ENCODE measurements around the gene KCTD5.

- TF ChIP-seq, protein P1, sequence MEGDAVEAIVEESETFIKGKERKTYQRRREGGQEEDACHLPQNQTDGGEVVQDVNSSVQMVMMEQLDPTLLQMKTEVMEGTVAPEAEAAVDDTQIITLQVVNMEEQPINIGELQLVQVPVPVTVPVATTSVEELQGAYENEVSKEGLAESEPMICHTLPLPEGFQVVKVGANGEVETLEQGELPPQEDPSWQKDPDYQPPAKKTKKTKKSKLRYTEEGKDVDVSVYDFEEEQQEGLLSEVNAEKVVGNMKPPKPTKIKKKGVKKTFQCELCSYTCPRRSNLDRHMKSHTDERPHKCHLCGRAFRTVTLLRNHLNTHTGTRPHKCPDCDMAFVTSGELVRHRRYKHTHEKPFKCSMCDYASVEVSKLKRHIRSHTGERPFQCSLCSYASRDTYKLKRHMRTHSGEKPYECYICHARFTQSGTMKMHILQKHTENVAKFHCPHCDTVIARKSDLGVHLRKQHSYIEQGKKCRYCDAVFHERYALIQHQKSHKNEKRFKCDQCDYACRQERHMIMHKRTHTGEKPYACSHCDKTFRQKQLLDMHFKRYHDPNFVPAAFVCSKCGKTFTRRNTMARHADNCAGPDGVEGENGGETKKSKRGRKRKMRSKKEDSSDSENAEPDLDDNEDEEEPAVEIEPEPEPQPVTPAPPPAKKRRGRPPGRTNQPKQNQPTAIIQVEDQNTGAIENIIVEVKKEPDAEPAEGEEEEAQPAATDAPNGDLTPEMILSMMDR (IDR thresholded peaks at IDR 0.05; ENCODE audit: borderline replicate concordance, extremely low read depth, low read length, poor library complexity, severe bottlenecking), result no peak
- no peak for TF ChIP-seq EZH2 (IDR thresholded peaks at IDR 0.05; ENCODE audit: borderline replicate concordance, low read depth, low read length, severe bottlenecking)
Measured at GRCh38 chr16:2742323-2743006, 60.1 kb downstream of the KCTD5 start.

Measured in DND-41 (cell line).